SK-N-SH (cell line): ENCODE data around the gene PDZRN4. TPM values are rescaled to one million over a fixed set of nuclear protein-coding genes. Genes with fewer than 3 reads are reported as not detected.
"Not testable (repeated sequence)": the region's sequence is repeated elsewhere in the genome, so short reads cannot be mapped to it uniquely, and the experiment has no call there.

ENCODE experiments used
- CTCF ChIA-PET: fragments of 300-600, 350-600 bp; formaldehyde crosslinking; extraction: SDS; loops from one replicate; lab custom pipeline; 2021; lab: Yijun Ruan, JAX
- POLR2A ChIA-PET: fragments of 350-600 bp; sonication (Branson Sonifier 250); formaldehyde crosslinking; extraction: SDS; loops from one replicate; lab custom pipeline; 2020; ENCODE audit warnings: antibody characterized with exemption, inconsistent platforms; lab: Yijun Ruan, JAX
- DNase-seq: peaks from one replicate; pipeline ENCODE4 v3.0.0; 2012
- H2AFZ ChIP-seq: fragments of 200-600 bp; sonication (generic); 2 replicates; pipeline ENCODE4 v1.8.1; 2016; ENCODE audit warnings: antibody characterized with exemption, mild to moderate bottlenecking, low read depth
- H3F3A ChIP-seq: fragments of 200-600 bp; sonication (generic); replicated peaks from 2 replicates; pipeline ENCODE3; 2016; ENCODE audit warnings: antibody characterized with exemption, mild to moderate bottlenecking; ENCODE audit not compliant: insufficient read depth
- H3K27ac ChIP-seq, 2 experiments: fragments of 200-500 bp in 1 of 2; fragments of 200-600 bp in 1 of 2; sonication (Bioruptor generic) in 1 of 2; sonication (generic), shearing (Covaris generic) in 1 of 2; 2 replicates each; pipeline versions ENCODE4 v1.5.1 to v1.6.1; 2014 to 2016; ENCODE audit warnings: low read depth in 2 of 2, inconsistent platforms in 1 of 2, low read length in 1 of 2, mild to moderate bottlenecking in 1 of 2, mixed read lengths in 1 of 2
- H3K27me3 ChIP-seq: fragments of 200-600 bp; sonication (generic), shearing (Covaris generic); 2 replicates; pipeline ENCODE4 v1.6.1; 2016; ENCODE audit warnings: mixed run types; ENCODE audit not compliant: insufficient read depth
- H3K36me3 ChIP-seq, 2 experiments: fragments of 200-500 bp in 1 of 2; fragments of 200-600 bp in 1 of 2; sonication (Bioruptor generic) in 1 of 2; sonication (generic) in 1 of 2; replicated peaks in 1 of 2; 2 replicates each; pipeline versions ENCODE3 to v1.5.1; 2014 to 2016; ENCODE audit warnings: low read length in 1 of 2, mild to moderate bottlenecking in 1 of 2; ENCODE audit not compliant: insufficient read depth in 2 of 2, control insufficient read depth in 1 of 2
- H3K4me1 ChIP-seq, 2 experiments: fragments of 200-500 bp in 1 of 2; fragments of 200-600 bp in 1 of 2; sonication (Bioruptor generic) in 1 of 2; sonication (generic), shearing (Covaris generic) in 1 of 2; 2 replicates each; pipeline versions ENCODE4 v1.5.1 to v1.6.1; 2014 to 2016; ENCODE audit warnings: low read depth in 1 of 2, low read length in 1 of 2, mixed run types in 1 of 2; ENCODE audit not compliant: insufficient read depth in 2 of 2, control insufficient read depth in 1 of 2
- H3K4me2 ChIP-seq: fragments of 200-600 bp; sonication (generic), shearing (Covaris generic); 2 replicates; pipeline ENCODE4 v1.6.1; 2017; ENCODE audit warnings: mixed run types
- H3K4me3 ChIP-seq, 2 experiments: fragments of 200-500 bp in 1 of 2; fragments of 200-600 bp in 1 of 2; sonication (Bioruptor generic) in 1 of 2; sonication (generic), shearing (Covaris generic) in 1 of 2; 2 replicates each; pipeline versions ENCODE4 v1.5.1 to v1.8.1; 2014 to 2016; ENCODE audit warnings: low read depth in 2 of 2, inconsistent platforms in 1 of 2, low read length in 1 of 2, mild to moderate bottlenecking in 1 of 2, mixed read lengths in 1 of 2, moderate library complexity in 1 of 2
- H3K79me2 ChIP-seq: fragments of 200-600 bp; sonication (generic); 2 replicates; pipeline ENCODE4 v1.8.1; 2017; ENCODE audit warnings: mild to moderate bottlenecking; ENCODE audit not compliant: insufficient read depth
- H3K9ac ChIP-seq: fragments of 200-600 bp; sonication (generic); 2 replicates; pipeline ENCODE4 v1.6.1; 2017; ENCODE audit warnings: mixed run types
- H3K9me2 ChIP-seq: fragments of 200-600 bp; sonication (generic); 2 replicates; pipeline ENCODE4 v1.6.1; 2017; ENCODE audit warnings: mixed run types
- H3K9me3 ChIP-seq: fragments of 200-600 bp; sonication (generic); 2 replicates; pipeline ENCODE4 v1.6.1; 2017; ENCODE audit warnings: mixed run types, mild to moderate bottlenecking, moderate library complexity
- H4K20me1 ChIP-seq: fragments of 200-600 bp; sonication (generic); 2 replicates; pipeline ENCODE4 v1.6.1; 2017; ENCODE audit warnings: mild to moderate bottlenecking, mixed run types; ENCODE audit not compliant: insufficient read depth
- ELF1 ChIP-seq: IDR thresholded peaks from 2 replicates; pipeline ENCODE4 v1.4.0; 2012
- GABPA ChIP-seq: IDR thresholded peaks from 2 replicates; pipeline ENCODE4 v1.4.0; 2012; ENCODE audit warnings: low read depth, mild to moderate bottlenecking
- GATA2 ChIP-seq: sonication (generic); formaldehyde crosslinking; IDR thresholded peaks from 2 replicates; pipeline ENCODE4 v1.5.0; 2020; ENCODE audit warnings: mild to moderate bottlenecking, missing genetic modification reagents
- JUND ChIP-seq: IDR thresholded peaks from 2 replicates; pipeline ENCODE4 v1.4.0; 2012
- MEF2A ChIP-seq: IDR thresholded peaks from 2 replicates; pipeline ENCODE4 v1.4.0; 2012; ENCODE audit warnings: low read depth, borderline replicate concordance
- NRF1 ChIP-seq: IDR thresholded peaks from 2 replicates; pipeline ENCODE4 v1.6.1; 2012; ENCODE audit warnings: low read depth, mild to moderate bottlenecking, low read length
- RAD21 ChIP-seq: IDR thresholded peaks from 2 replicates; pipeline ENCODE4 v1.6.1; 2012; ENCODE audit warnings: mild to moderate bottlenecking, low read length
- RCOR1 ChIP-seq: fragments of 150-350 bp; IDR thresholded peaks from 2 replicates; pipeline ENCODE4 v1.6.1; 2017; ENCODE audit warnings: antibody characterized with exemption, low read length
- RFX5 ChIP-seq: IDR thresholded peaks from 2 replicates; pipeline ENCODE4 v1.6.1; 2012; ENCODE audit warnings: mild to moderate bottlenecking, improper control_type of control experiment, low read length
- SMC3 ChIP-seq: IDR thresholded peaks from 2 replicates; pipeline ENCODE4 v1.6.1; 2012; ENCODE audit warnings: low read depth, low read length, improper control_type of control experiment
- YY1 ChIP-seq: IDR thresholded peaks from 2 replicates; pipeline ENCODE4 v1.4.0; 2012; ENCODE audit warnings: low read depth, mild to moderate bottlenecking
- WGBS: methylation state at CpG from one replicate; pipeline ENCODE4 v1.1.6; 2017; ENCODE audit warnings: low lambda C conversion rate; 5-methylcytosine and 5-hydroxymethylcytosine counted together
- polyA plus RNA-seq, 3 experiments: library from polyadenylated mRNA; depleted of rRNA; stranded (reverse); fragments of >200 nt; gene quantifications; 2 replicates each; pipeline ENCODE4 v1.2.3, GENCODE V29; 2012
- TF ChIP-seq, protein P1 (sequence below): IDR thresholded peaks from 2 replicates; pipeline ENCODE4 v1.4.0; 2012; ENCODE audit warnings: low read depth, borderline replicate concordance
- TF ChIP-seq, protein P2 (sequence below): fragments of 150-350 bp; IDR thresholded peaks from 2 replicates; pipeline ENCODE4 v1.6.1; 2016; ENCODE audit warnings: mild to moderate bottlenecking, low read depth, low read length
- TF ChIP-seq, protein P3 (sequence below): fragments of 200-600 bp; sonication (generic); IDR thresholded peaks from 2 replicates; pipeline ENCODE4 v1.6.1; 2017; ENCODE audit warnings: antibody characterized with exemption, mild to moderate bottlenecking, moderate library complexity
- TF ChIP-seq, protein P4 (sequence below): IDR thresholded peaks from 2 replicates; pipeline ENCODE4 v1.4.0; 2012; ENCODE audit warnings: low read depth
- TF ChIP-seq, protein P5 (sequence below): IDR thresholded peaks from 2 replicates; pipeline ENCODE4 v1.6.1; 2012; ENCODE audit warnings: mild to moderate bottlenecking, low read depth, low read length, moderate library complexity

The PDZRN4 gene
- polyA plus RNA-seq, 1 of the 3 experiments (the other 2 are of a cell fraction) = 0.02 TPM

DNA sequence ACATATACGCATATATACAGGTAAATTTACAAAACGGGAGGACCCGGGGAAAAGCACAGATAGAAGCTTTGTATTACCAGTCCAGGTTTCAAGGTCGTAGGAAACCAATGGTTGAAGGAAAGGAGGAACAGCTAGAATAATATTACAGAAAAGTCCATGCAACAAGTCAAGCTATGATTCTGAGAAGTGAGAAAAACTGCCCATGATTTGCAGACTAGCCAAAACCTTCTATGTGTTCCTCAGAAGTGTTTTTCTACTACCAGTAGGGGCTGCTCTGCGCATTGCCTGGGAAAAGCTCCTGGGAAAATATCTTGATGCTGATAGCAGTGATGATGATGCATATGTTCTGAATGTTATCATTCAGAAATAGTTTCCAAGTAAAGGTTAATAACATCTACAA, 2.2 kb downstream of the PDZRN4 start (continued):
- TF ChIP-seq, protein P1, sequence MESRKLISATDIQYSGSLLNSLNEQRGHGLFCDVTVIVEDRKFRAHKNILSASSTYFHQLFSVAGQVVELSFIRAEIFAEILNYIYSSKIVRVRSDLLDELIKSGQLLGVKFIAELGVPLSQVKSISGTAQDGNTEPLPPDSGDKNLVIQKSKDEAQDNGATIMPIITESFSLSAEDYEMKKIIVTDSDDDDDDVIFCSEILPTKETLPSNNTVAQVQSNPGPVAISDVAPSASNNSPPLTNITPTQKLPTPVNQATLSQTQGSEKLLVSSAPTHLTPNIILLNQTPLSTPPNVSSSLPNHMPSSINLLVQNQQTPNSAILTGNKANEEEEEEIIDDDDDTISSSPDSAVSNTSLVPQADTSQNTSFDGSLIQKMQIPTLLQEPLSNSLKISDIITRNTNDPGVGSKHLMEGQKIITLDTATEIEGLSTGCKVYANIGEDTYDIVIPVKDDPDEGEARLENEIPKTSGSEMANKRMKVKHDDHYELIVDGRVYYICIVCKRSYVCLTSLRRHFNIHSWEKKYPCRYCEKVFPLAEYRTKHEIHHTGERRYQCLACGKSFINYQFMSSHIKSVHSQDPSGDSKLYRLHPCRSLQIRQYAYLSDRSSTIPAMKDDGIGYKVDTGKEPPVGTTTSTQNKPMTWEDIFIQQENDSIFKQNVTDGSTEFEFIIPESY = no peak
- TF ChIP-seq GABPA (no peak), ELF1 (no peak), NRF1 (no peak), YY1 (no peak), RCOR1 (no peak)
- TF ChIP-seq, protein P2, sequence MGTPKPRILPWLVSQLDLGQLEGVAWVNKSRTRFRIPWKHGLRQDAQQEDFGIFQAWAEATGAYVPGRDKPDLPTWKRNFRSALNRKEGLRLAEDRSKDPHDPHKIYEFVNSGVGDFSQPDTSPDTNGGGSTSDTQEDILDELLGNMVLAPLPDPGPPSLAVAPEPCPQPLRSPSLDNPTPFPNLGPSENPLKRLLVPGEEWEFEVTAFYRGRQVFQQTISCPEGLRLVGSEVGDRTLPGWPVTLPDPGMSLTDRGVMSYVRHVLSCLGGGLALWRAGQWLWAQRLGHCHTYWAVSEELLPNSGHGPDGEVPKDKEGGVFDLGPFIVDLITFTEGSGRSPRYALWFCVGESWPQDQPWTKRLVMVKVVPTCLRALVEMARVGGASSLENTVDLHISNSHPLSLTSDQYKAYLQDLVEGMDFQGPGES = no peak
- TF ChIP-seq, protein P3, sequence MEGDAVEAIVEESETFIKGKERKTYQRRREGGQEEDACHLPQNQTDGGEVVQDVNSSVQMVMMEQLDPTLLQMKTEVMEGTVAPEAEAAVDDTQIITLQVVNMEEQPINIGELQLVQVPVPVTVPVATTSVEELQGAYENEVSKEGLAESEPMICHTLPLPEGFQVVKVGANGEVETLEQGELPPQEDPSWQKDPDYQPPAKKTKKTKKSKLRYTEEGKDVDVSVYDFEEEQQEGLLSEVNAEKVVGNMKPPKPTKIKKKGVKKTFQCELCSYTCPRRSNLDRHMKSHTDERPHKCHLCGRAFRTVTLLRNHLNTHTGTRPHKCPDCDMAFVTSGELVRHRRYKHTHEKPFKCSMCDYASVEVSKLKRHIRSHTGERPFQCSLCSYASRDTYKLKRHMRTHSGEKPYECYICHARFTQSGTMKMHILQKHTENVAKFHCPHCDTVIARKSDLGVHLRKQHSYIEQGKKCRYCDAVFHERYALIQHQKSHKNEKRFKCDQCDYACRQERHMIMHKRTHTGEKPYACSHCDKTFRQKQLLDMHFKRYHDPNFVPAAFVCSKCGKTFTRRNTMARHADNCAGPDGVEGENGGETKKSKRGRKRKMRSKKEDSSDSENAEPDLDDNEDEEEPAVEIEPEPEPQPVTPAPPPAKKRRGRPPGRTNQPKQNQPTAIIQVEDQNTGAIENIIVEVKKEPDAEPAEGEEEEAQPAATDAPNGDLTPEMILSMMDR = peak; percentile 43

DNA sequence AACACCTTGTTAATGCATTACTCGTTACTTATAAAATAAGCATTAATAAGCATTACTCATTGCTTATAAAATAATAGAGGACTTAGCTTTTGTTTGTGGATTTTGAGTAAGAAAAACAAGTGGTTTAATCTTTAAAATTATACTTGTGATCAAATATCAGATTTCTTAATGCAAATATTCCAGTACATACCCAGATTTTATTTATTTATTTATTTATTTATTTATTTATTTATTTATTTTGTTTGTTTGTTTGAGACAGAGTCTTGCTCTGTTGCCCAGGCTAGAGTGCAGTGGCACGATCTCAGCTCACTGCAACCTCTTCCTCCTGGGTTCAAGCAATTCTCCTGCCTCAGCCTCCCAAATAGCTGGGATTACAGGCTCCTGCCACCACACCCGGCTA, 3.4 kb downstream of the PDZRN4 start:
- Histone ChIP-seq H3K4me1 (peaks cover 0 to 12% of the 10 kb centered on the region in 2 experiments; a peak in 2 of 4 replicates), H3K27me3 (peaks cover 27% of the 10 kb centered on the region; the same call in 1 of the 2 replicates)
- H3K9ac ChIP-seq, H3K79me2 ChIP-seq, H3F3A ChIP-seq, H3K36me3 ChIP-seq, H3K27ac ChIP-seq, H3K9me3 ChIP-seq, DNase-seq, H4K20me1 ChIP-seq, H3K4me2 ChIP-seq, H2AFZ ChIP-seq, POLR2A ChIA-PET, H3K4me3 ChIP-seq, H3K9me2 ChIP-seq: not testable (repeated sequence)
- 62% methylated on average over 3 of the region's 3 CpGs for WGBS
- CTCF ChIA-PET = interaction anchor here (1.1 to 3.5 kb wide), 8 partner anchors 9 to 840 kb away, joined by 3 to 25 read pairs (median 6); no protein-coding TSS in a partner anchor

DNA sequence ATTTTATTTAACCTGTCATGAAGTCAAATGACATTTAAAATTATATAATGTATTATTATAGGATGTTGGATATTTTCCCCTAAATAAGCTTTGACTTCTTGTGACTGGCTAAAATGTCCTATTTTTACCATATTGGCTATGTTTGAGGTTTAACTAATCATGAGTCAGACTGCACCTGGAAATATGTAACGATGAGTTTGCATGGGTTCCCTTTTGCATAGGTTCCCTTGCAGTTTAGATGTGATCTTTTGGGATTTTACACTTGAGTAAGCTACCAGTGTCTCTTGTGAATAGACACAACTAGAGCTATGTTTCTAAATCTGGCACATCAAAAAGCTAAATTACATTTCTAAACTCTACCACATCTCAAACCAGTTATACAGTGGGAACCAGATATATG, 5.2 kb downstream of the PDZRN4 start:
- Histone ChIP-seq H3K36me3 (no peaks in the 10 kb centered on the region), H3K4me3 (no peak overlapping the region), H3K4me2 (no peak overlapping the region), H3K4me1 (peaks cover 0 to 10% of the 10 kb centered on the region in 2 experiments; a peak in 2 of 4 replicates), H3K79me2 (no peaks in the 10 kb centered on the region), H3K27ac (no peak overlapping the region), H4K20me1 (no peaks in the 10 kb centered on the region), H2AFZ (no peak overlapping the region), H3K27me3 (peaks cover 18% of the 10 kb centered on the region; the same call in 1 of the 2 replicates), H3K9ac (no peak overlapping the region), H3K9me2 (no peaks in the 10 kb centered on the region), H3F3A (no peaks in the 10 kb centered on the region), H3K9me3 (no peaks in the 10 kb centered on the region)
- no peak for DNase-seq
- 40% methylated on average over 1 of the region's 1 CpG for WGBS
- ChIA-PET CTCF (interaction anchor here (0.6 kb wide), 1 partner anchor 1920 kb away, joined by 4 read pairs; no protein-coding TSS in a partner anchor), POLR2A (no interaction called here)
- TF ChIP-seq ELF1 (no peak), GATA2 (CRISPR knock-in tag) (no peak), RCOR1 (no peak), RFX5 (no peak), MEF2A (no peak), JUND (no peak), RAD21 (no peak), SMC3 (no peak), GABPA (no peak)
- TF ChIP-seq, protein P4, sequence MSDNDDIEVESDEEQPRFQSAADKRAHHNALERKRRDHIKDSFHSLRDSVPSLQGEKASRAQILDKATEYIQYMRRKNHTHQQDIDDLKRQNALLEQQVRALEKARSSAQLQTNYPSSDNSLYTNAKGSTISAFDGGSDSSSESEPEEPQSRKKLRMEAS = no peak
- TF ChIP-seq, protein P5, sequence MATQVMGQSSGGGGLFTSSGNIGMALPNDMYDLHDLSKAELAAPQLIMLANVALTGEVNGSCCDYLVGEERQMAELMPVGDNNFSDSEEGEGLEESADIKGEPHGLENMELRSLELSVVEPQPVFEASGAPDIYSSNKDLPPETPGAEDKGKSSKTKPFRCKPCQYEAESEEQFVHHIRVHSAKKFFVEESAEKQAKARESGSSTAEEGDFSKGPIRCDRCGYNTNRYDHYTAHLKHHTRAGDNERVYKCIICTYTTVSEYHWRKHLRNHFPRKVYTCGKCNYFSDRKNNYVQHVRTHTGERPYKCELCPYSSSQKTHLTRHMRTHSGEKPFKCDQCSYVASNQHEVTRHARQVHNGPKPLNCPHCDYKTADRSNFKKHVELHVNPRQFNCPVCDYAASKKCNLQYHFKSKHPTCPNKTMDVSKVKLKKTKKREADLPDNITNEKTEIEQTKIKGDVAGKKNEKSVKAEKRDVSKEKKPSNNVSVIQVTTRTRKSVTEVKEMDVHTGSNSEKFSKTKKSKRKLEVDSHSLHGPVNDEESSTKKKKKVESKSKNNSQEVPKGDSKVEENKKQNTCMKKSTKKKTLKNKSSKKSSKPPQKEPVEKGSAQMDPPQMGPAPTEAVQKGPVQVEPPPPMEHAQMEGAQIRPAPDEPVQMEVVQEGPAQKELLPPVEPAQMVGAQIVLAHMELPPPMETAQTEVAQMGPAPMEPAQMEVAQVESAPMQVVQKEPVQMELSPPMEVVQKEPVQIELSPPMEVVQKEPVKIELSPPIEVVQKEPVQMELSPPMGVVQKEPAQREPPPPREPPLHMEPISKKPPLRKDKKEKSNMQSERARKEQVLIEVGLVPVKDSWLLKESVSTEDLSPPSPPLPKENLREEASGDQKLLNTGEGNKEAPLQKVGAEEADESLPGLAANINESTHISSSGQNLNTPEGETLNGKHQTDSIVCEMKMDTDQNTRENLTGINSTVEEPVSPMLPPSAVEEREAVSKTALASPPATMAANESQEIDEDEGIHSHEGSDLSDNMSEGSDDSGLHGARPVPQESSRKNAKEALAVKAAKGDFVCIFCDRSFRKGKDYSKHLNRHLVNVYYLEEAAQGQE = no peak
- TF ChIP-seq, protein P2 = no peak
